SK-N-SH (cell line): ENCODE data around the gene EDN2.

Experiments used
- EP300 ChIP-seq, 2 experiments: IDR thresholded peaks; 2 replicates each; pipeline versions ENCODE4 v1.4.0 to v1.6.1; 2012; ENCODE audit warnings: borderline replicate concordance in 1 of 2, low read depth in 1 of 2, low read length in 1 of 2
- GATA2 ChIP-seq: sonication (generic); formaldehyde crosslinking; IDR thresholded peaks from 2 replicates; pipeline ENCODE4 v1.5.0; 2020; ENCODE audit warnings: mild to moderate bottlenecking, missing genetic modification reagents
- MAX ChIP-seq: IDR thresholded peaks from 2 replicates; pipeline ENCODE4 v1.4.0; 2012; ENCODE audit warnings: low read depth
- NRF1 ChIP-seq: IDR thresholded peaks from 2 replicates; pipeline ENCODE4 v1.6.1; 2012; ENCODE audit warnings: low read depth, mild to moderate bottlenecking, low read length
- POLR2AphosphoS5 ChIP-seq: IDR thresholded peaks from 2 replicates; pipeline ENCODE4 v1.6.1; 2012; ENCODE audit warnings: low read depth, low read length
- RAD21 ChIP-seq: IDR thresholded peaks from 2 replicates; pipeline ENCODE4 v1.6.1; 2012; ENCODE audit warnings: mild to moderate bottlenecking, low read length
- SIN3A ChIP-seq: IDR thresholded peaks from 2 replicates; pipeline ENCODE4 v1.6.1; 2012; ENCODE audit warnings: low read depth, mild to moderate bottlenecking, low read length, moderate library complexity, borderline replicate concordance
- SMC3 ChIP-seq: IDR thresholded peaks from 2 replicates; pipeline ENCODE4 v1.6.1; 2012; ENCODE audit warnings: low read depth, low read length, improper control_type of control experiment
- TCF12 ChIP-seq: IDR thresholded peaks from 2 replicates; pipeline ENCODE4 v1.4.0; 2012
- USF2 ChIP-seq: fragments of 150-350 bp; IDR thresholded peaks from 2 replicates; pipeline ENCODE4 v1.6.1; 2017; ENCODE audit warnings: antibody characterized with exemption, low read length, low read depth, borderline replicate concordance
- YY1 ChIP-seq: IDR thresholded peaks from 2 replicates; pipeline ENCODE4 v1.4.0; 2012; ENCODE audit warnings: low read depth, mild to moderate bottlenecking
- TF ChIP-seq, protein P1 (sequence below): fragments of 200-600 bp; sonication (generic); IDR thresholded peaks from 2 replicates; pipeline ENCODE4 v1.6.1; 2017; ENCODE audit warnings: antibody characterized with exemption, mild to moderate bottlenecking, moderate library complexity

DNA sequence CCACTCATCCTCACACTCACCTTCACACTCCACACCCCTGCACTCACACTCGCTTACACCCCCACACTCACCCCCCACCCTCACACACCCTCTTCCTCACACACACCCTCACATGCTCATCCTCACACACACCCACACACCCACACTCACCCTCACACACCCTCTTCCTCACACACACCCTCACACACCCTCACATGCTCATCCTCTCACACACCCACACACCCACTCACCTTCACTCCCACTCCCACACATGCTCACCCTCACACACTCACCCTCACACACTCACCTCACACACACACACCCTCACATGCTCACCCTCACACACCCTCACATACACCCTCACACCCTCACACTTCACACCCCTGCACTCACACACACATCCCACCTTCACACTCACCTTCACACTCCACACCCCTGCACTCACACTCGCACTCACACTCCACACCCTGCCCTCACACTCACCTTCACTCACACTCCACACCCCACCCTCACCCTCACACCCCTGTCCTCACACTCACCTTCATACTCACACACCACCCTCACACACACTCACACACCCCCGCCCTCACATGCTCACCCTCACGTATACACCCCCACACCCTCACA is 42.6 kb upstream of the EDN2 start:
- no peak for TF ChIP-seq EP300 (IDR thresholded peaks at IDR 0.05; ENCODE audit: borderline replicate concordance in 1 of 2, low read depth in 1 of 2, low read length in 1 of 2)
- TF ChIP-seq YY1 = no peak
- no peak for TF ChIP-seq USF2
- TF ChIP-seq, protein P1, sequence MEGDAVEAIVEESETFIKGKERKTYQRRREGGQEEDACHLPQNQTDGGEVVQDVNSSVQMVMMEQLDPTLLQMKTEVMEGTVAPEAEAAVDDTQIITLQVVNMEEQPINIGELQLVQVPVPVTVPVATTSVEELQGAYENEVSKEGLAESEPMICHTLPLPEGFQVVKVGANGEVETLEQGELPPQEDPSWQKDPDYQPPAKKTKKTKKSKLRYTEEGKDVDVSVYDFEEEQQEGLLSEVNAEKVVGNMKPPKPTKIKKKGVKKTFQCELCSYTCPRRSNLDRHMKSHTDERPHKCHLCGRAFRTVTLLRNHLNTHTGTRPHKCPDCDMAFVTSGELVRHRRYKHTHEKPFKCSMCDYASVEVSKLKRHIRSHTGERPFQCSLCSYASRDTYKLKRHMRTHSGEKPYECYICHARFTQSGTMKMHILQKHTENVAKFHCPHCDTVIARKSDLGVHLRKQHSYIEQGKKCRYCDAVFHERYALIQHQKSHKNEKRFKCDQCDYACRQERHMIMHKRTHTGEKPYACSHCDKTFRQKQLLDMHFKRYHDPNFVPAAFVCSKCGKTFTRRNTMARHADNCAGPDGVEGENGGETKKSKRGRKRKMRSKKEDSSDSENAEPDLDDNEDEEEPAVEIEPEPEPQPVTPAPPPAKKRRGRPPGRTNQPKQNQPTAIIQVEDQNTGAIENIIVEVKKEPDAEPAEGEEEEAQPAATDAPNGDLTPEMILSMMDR = no peak
- no peak for TF ChIP-seq RAD21
- TF ChIP-seq GATA2 = no peak
- no peak for TF ChIP-seq SIN3A
- TF ChIP-seq MAX = no peak
- no peak for TF ChIP-seq TCF12
- TF ChIP-seq POLR2AphosphoS5 = no peak
- no peak for TF ChIP-seq SMC3
- TF ChIP-seq NRF1 = no peak
